H9 (cell line): ENCODE data around the gene LIPT1. TPM values are rescaled to one million over a fixed set of nuclear protein-coding genes. Genes with fewer than 3 reads are reported as not detected.

Experiments used
- DNase-seq: peaks from one replicate; pipeline ENCODE4 v3.0.0-alpha.2; 2017
- H2AFZ ChIP-seq: one replicate; pipeline ENCODE4 v1.6.1; 2013; ENCODE audit warnings: mild to moderate bottlenecking, low read length, control low read depth, moderate library complexity
- H2AK5ac ChIP-seq: 2 replicates; pipeline ENCODE4 v1.6.1; 2013; ENCODE audit warnings: low read length, control low read depth, mixed read lengths; ENCODE audit not compliant: insufficient read length
- H2BK120ac ChIP-seq: one replicate; pipeline ENCODE4 v1.6.1; 2013; ENCODE audit warnings: low read depth, mild to moderate bottlenecking, low read length, control low read depth, inconsistent platforms; ENCODE audit not compliant: poor library complexity, severe bottlenecking
- H2BK12ac ChIP-seq: 2 replicates; pipeline ENCODE4 v1.6.1; 2013; ENCODE audit warnings: low read length, control low read depth, mixed read lengths, low read depth; ENCODE audit not compliant: insufficient read length
- H2BK15ac ChIP-seq: 2 replicates; pipeline ENCODE4 v1.6.1; 2013; ENCODE audit warnings: low read depth, low read length, control low read depth
- H2BK20ac ChIP-seq: one replicate; pipeline ENCODE4 v1.6.1; 2013; ENCODE audit warnings: low read depth, mild to moderate bottlenecking, low read length, control low read depth, inconsistent platforms; ENCODE audit not compliant: poor library complexity, severe bottlenecking
- H2BK5ac ChIP-seq: 2 replicates; pipeline ENCODE4 v1.6.1; 2013; ENCODE audit warnings: low read length, control low read depth, mixed read lengths; ENCODE audit not compliant: insufficient read length
- H3K14ac ChIP-seq: 2 replicates; pipeline ENCODE4 v1.6.1; 2013; ENCODE audit warnings: low read length, control low read depth; ENCODE audit not compliant: insufficient read depth
- H3K18ac ChIP-seq: 2 replicates; pipeline ENCODE4 v1.6.1; 2013; ENCODE audit warnings: low read depth, mild to moderate bottlenecking, mixed read lengths, low read length, control low read depth; ENCODE audit not compliant: insufficient read length
- H3K23ac ChIP-seq: 2 replicates; pipeline ENCODE4 v1.6.1; 2013; ENCODE audit warnings: low read length, control low read depth, mixed read lengths, low read depth; ENCODE audit not compliant: insufficient read length
- H3K23me2 ChIP-seq: 2 replicates; pipeline ENCODE4 v1.6.1; 2013; ENCODE audit warnings: low read depth, mild to moderate bottlenecking, mixed read lengths, low read length, control low read depth; ENCODE audit not compliant: insufficient read length, poor library complexity, severe bottlenecking
- H3K27ac ChIP-seq: 2 replicates; pipeline ENCODE4 v1.5.1; 2013; ENCODE audit warnings: low read length, control low read depth, mixed read lengths, low read depth; ENCODE audit not compliant: insufficient read length
- H3K27me3 ChIP-seq: 2 replicates; pipeline ENCODE4 v1.6.1; 2013; ENCODE audit warnings: low read length, control low read depth, inconsistent platforms; ENCODE audit not compliant: insufficient read depth
- H3K4ac ChIP-seq: 2 replicates; pipeline ENCODE4 v1.6.1; 2013; ENCODE audit warnings: low read depth, mild to moderate bottlenecking, control low read depth, inconsistent platforms, low read length, moderate library complexity
- H3K4me1 ChIP-seq: 2 replicates; pipeline ENCODE4 v1.6.1; 2013; ENCODE audit warnings: low read length, control low read depth, inconsistent platforms; ENCODE audit not compliant: insufficient read depth
- H3K4me2 ChIP-seq: 2 replicates; pipeline ENCODE4 v1.6.1; 2013; ENCODE audit warnings: low read length, control low read depth, mixed read lengths; ENCODE audit not compliant: insufficient read length, insufficient read depth
- H3K56ac ChIP-seq: 2 replicates; pipeline ENCODE4 v1.6.1; 2013; ENCODE audit warnings: low read depth, mild to moderate bottlenecking, mixed read lengths, low read length, control low read depth; ENCODE audit not compliant: insufficient read length
- H3K79me1 ChIP-seq: 2 replicates; pipeline ENCODE4 v1.6.1; 2013; ENCODE audit warnings: low read depth, mild to moderate bottlenecking, moderate library complexity, low read length, control low read depth, inconsistent platforms; ENCODE audit not compliant: insufficient read depth, poor library complexity, severe bottlenecking
- H3K79me2 ChIP-seq: 2 replicates; pipeline ENCODE4 v1.6.1; 2013; ENCODE audit warnings: low read length, control low read depth, inconsistent platforms; ENCODE audit not compliant: insufficient read depth
- H3K9ac ChIP-seq: 2 replicates; pipeline ENCODE4 v1.6.1; 2013; ENCODE audit warnings: low read length, control low read depth, mixed read lengths; ENCODE audit not compliant: insufficient read length; ENCODE audit errors: extremely low read depth
- H3K9me3 ChIP-seq: one replicate; pipeline ENCODE4 v1.6.1; 2013; ENCODE audit warnings: low read depth, low read length, inconsistent platforms; ENCODE audit not compliant: control insufficient read depth
- H3T11ph ChIP-seq: one replicate; pipeline ENCODE4 v1.6.1; 2013; ENCODE audit warnings: mild to moderate bottlenecking, low read length, control low read depth, inconsistent platforms
- H4K20me1 ChIP-seq: one replicate; pipeline ENCODE4 v1.6.1; 2013; ENCODE audit not compliant: control insufficient read depth, insufficient read length, insufficient read depth
- H4K5ac ChIP-seq: 2 replicates; pipeline ENCODE4 v1.6.1; 2013; ENCODE audit warnings: low read depth, mild to moderate bottlenecking, mixed read lengths, low read length, control low read depth; ENCODE audit not compliant: insufficient read length
- H4K8ac ChIP-seq: replicated peaks from 2 replicates; pipeline ENCODE4 v1.6.1; 2013; ENCODE audit warnings: low read length, control low read depth, mixed read lengths, low read depth; ENCODE audit not compliant: insufficient read length
- H4K91ac ChIP-seq: 2 replicates; pipeline ENCODE4 v1.6.1; 2013; ENCODE audit warnings: low read depth, mild to moderate bottlenecking, moderate library complexity, mixed read lengths, low read length, control low read depth; ENCODE audit not compliant: insufficient read length
- H3K27ac Mint-ChIP-seq, 3 experiments: 2 replicates in 2 of 3; 3 replicates in 1 of 3; pipeline ENCODE4 v1.8.0; 2020 to 2021; ENCODE audit warnings: mixed read lengths in 3 of 3, mild to moderate bottlenecking in 1 of 3, moderate library complexity in 1 of 3
- H3K27me3 Mint-ChIP-seq: 2 replicates; pipeline ENCODE4 v1.8.0; 2021; ENCODE audit warnings: low read depth, mild to moderate bottlenecking, moderate library complexity, mixed read lengths
- H3K36me3 Mint-ChIP-seq, 3 experiments: 2 replicates in 2 of 3; 3 replicates in 1 of 3; pipeline ENCODE4 v1.8.0; 2020 to 2021; ENCODE audit warnings: low read depth in 3 of 3, mixed read lengths in 3 of 3; ENCODE audit not compliant: insufficient read depth in 1 of 3
- H3K4me1 Mint-ChIP-seq, 2 experiments: 2 replicates each; pipeline ENCODE4 v1.8.0; 2020; ENCODE audit warnings: mixed read lengths in 2 of 2
- H3K4me3 Mint-ChIP-seq, 2 experiments: 2 replicates in 1 of 2; 3 replicates in 1 of 2; pipeline ENCODE4 v1.8.0; 2020 to 2021; ENCODE audit warnings: mild to moderate bottlenecking in 2 of 2, mixed read lengths in 2 of 2, moderate library complexity in 1 of 2
- H3K9me3 Mint-ChIP-seq, 2 experiments: 2 replicates in 1 of 2; 3 replicates in 1 of 2; pipeline ENCODE4 v1.8.0; 2020; ENCODE audit warnings: mild to moderate bottlenecking in 2 of 2, mixed read lengths in 2 of 2, moderate library complexity in 1 of 2
- CTCF ChIP-seq: fragments of 200-600 bp; sonication (generic); conservative IDR thresholded peaks from 3 replicates; pipeline ENCODE4 v1.8.0; 2021; ENCODE audit warnings: antibody characterized with exemption, mild to moderate bottlenecking
- WGBS: extraction: QIAGEN DNeasy Blood & Tissue Kit; methylation state at CpG from one replicate; pipeline ENCODE4 v1.1.7; 2013; ENCODE audit warnings: missing lambda C conversion rate, low lambda C conversion rate, mixed read lengths; ENCODE audit not compliant: insufficient read length; ENCODE audit errors: extremely low coverage; 5-methylcytosine and 5-hydroxymethylcytosine counted together
- total RNA-seq: library from RNA; stranded (reverse); gene quantifications from 2 replicates; pipeline ENCODE4 v1.2.1, GENCODE V29; 2021

Gene LIPT1
- total RNA-seq, 1 experiment from 2014 or later = 6.4 TPM

GRCh38 chr2:99166218-99166617 lies 11.5 kb downstream of the LIPT1 start:
- Histone ChIP-seq H4K5ac (no peak overlapping the region), H3K4ac (no peak overlapping the region), H3K79me1 (no peaks in the 10 kb centered on the region), H3K4me1 (no peaks in the 10 kb centered on the region), H2BK12ac (no peak overlapping the region), H2AK5ac (no peak overlapping the region), H2BK5ac (no peak overlapping the region), H3K14ac (no peak overlapping the region), H2BK120ac (no peak overlapping the region), H3K56ac (no peak overlapping the region), H2BK15ac (no peak overlapping the region), H2AFZ (no peak overlapping the region), H3K18ac (no peak overlapping the region), H4K8ac (no peak overlapping the region), H3K27ac (no peak overlapping the region), H3K23me2 (no peaks in the 10 kb centered on the region), H4K91ac (no peak overlapping the region), H3K9ac (no peak overlapping the region), H3K27me3 (no peaks in the 10 kb centered on the region), H3K79me2 (no peaks in the 10 kb centered on the region), H4K20me1 (no peaks in the 10 kb centered on the region), H3K9me3 (no peaks in the 10 kb centered on the region), H3K23ac (no peak overlapping the region), H3K4me2 (no peak overlapping the region), H2BK20ac (no peak overlapping the region), H3T11ph (no peak overlapping the region)
- no peak for DNase-seq
- no CpG with 5 or more reads among the region's 5 CpGs for WGBS
- no peak overlapping the region for H3K4me3 Mint-ChIP-seq
- no peaks in the 10 kb centered on the region for H3K9me3 Mint-ChIP-seq
- TF ChIP-seq CTCF = no peak
- no peaks in the 10 kb centered on the region for H3K27me3 Mint-ChIP-seq
- H3K36me3 Mint-ChIP-seq = peaks cover 0 to 39% (median 7%) of the 10 kb centered on the region in 3 experiments; a peak in 5 of 7 replicates
- H3K27ac Mint-ChIP-seq = peak overlapping the region in 1 of 3 experiments; percentile 6; a peak in 1 of 7 replicates
- H3K4me1 Mint-ChIP-seq = no peaks in the 10 kb centered on the region
